K562 (cell line): ENCODE data around the gene LY6G6F. TPM values are rescaled to one million over a fixed set of nuclear protein-coding genes. Genes with fewer than 3 reads are reported as not detected.

Source experiments
- CBFB ChIP-seq: sonication (generic); formaldehyde crosslinking; IDR thresholded peaks from 2 replicates; pipeline ENCODE4 v1.4.0; 2020; ENCODE audit warnings: mild to moderate bottlenecking, missing genetic modification reagents
- MBD2 ChIP-seq: sonication (generic); IDR thresholded peaks from 2 replicates; pipeline ENCODE4 v1.6.1; 2016; ENCODE audit warnings: low read depth, borderline replicate concordance
- NR2F6 ChIP-seq: fragments of 450-650 bp; formaldehyde crosslinking; IDR thresholded peaks from 2 replicates; pipeline ENCODE4 v1.4.0; 2020; ENCODE audit warnings: mild to moderate bottlenecking
- PHF21A ChIP-seq: fragments of 450-650 bp; IDR thresholded peaks from 2 replicates; pipeline ENCODE4 v1.6.1; 2017; ENCODE audit warnings: low read depth, borderline replicate concordance
- RFX5 ChIP-seq: IDR thresholded peaks from 2 replicates; pipeline ENCODE4 v1.6.1; 2011; ENCODE audit warnings: low read depth, mild to moderate bottlenecking, improper control_type of control experiment, low read length
- SMARCA5 ChIP-seq: fragments of 450-650 bp; IDR thresholded peaks from 2 replicates; pipeline ENCODE4 v1.6.1; 2016
- TOE1 ChIP-seq, 2 experiments: fragments of 450-650 bp in 1 of 2; sonication (generic) in 1 of 2; formaldehyde crosslinking in 1 of 2; IDR thresholded peaks; 2 replicates each; pipeline versions ENCODE4 v1.7.1 to v1.8.0; 2016 to 2022; ENCODE audit warnings: borderline replicate concordance in 2 of 2, mild to moderate bottlenecking in 2 of 2, antibody characterized with exemption in 1 of 2, inconsistent platforms in 1 of 2, low read depth in 1 of 2, missing genetic modification reagents in 1 of 2, moderate library complexity in 1 of 2
- polyA plus RNA-seq, 8 experiments: library from polyadenylated mRNA; depleted of rRNA in 4 of 8; stranded (reverse) in 5 of 8; unstranded in 3 of 8; fragments of >200 nt; fragmentation: Nextera tagmentation in 2 of 8; fragmentation: Illumina TruSeq in 1 of 8; extraction: Ambion mirVana in 2 of 8; extraction: Trizol in 1 of 8; gene quantifications; 2 replicates each; pipeline versions ENCODE4 v1.2.1 to v1.2.3, GENCODE V29; 2011 to 2014; ENCODE audit warnings: inconsistent platforms in 1 of 8, missing spikeins in 1 of 8
- total RNA-seq, 7 experiments: library from RNA; depleted of rRNA in 6 of 7; stranded (reverse); fragments of >200 nt in 6 of 7; fragmentation: Illumina TruSeq in 2 of 7; extraction: Trizol in 2 of 7; gene quantifications; 2 replicates each; pipeline versions ENCODE4 v1.2.1 to v1.2.3, GENCODE V29; 2011 to 2021; ENCODE audit warnings: low replicate concordance in 1 of 7
- TF ChIP-seq, protein P1 (sequence below): fragments of 450-650 bp; formaldehyde crosslinking; IDR thresholded peaks from 2 replicates; pipeline ENCODE4 v1.4.0; 2022; ENCODE audit warnings: missing genetic modification characterization
- TF ChIP-seq, protein P2 (sequence below): fragments of 450-650 bp; IDR thresholded peaks from 2 replicates; pipeline ENCODE4 v1.6.1; 2016
- TF ChIP-seq, protein P3 (sequence below): fragments of 450-650 bp; formaldehyde crosslinking; IDR thresholded peaks from 2 replicates; pipeline ENCODE4 v1.4.0; 2020; ENCODE audit warnings: mild to moderate bottlenecking
- TF ChIP-seq, protein P4 (sequence below): fragments of 250-450 bp; sonication (Bioruptor Pico); IDR thresholded peaks from 2 replicates; pipeline ENCODE4 v1.8.0; 2022; ENCODE audit warnings: inconsistent platforms
- TF ChIP-seq, protein P5 (sequence below): fragments of 250-450 bp; sonication (Bioruptor Pico); IDR thresholded peaks from 2 replicates; pipeline ENCODE4 v1.8.0; 2021; ENCODE audit warnings: moderate library complexity, mild to moderate bottlenecking, inconsistent platforms

Gene LY6G6F
- total and polyA plus RNA-seq, 9 of the 15 experiments (the other 6 are each of a cell fraction or from before 2014, with no cell fraction given) = 0.14 to 0.50 (median 0.28) TPM; not detected in 2

DNA sequence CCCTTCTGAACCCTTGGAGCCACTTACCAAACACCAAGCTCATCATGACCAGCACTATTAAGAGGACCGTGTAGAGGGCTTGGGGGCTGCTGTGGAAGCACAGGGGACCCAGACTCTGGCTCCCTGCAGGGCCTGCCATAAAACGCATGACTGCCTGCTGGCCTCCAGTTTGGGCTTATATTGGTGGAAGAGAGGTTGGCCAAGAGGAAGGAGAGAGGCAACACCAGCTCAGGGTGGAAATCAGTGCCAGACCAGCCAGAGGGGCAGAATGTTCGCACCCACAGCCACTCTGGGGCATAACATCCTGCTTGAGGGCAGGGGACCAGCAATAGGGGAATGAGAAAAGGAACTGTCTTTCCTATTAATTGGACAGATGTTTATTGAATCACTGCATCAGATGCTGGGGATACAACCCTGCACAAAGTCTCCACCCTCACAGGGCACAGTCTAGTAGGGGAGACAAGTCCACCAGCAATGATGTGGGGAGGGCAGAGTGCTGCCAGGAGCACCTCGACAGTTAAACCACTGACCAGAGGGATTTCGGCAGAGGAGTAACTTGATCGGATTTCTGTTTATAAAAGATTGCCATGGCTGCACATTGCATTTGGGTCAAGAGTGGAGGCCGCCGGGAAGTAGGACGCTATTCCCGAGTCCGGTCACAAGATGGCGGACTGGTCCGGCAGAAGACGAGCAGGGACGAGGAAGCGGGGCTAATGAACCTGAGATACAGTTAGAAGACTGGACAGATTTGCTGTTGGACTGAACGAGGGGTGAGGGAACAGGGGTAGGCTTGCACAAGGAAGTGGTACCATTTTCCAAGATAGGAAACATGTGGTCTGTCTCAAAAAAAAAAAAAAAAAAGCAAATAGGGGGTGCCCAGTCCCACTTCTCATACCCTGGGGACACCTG lies 26.2 kb upstream of the LY6G6F start, which contains the start of gene LY6G5C (continued):
- TF ChIP-seq SMARCA5 (no peak), TOE1 (IDR thresholded peaks at IDR 0.05; ENCODE audit: borderline replicate concordance) (no peak), TOE1 (CRISPR knock-in tag; IDR thresholded peaks at IDR 0.05; ENCODE audit: borderline replicate concordance, low read depth) (no peak), PHF21A (peak; percentile 71; the same call in 1 of the 2 replicates), RFX5 (no peak), MBD2 (no peak; the same call in 1 of the 2 replicates), CBFB (no peak), NR2F6 (CRISPR knock-in tag) (no peak)
- TF ChIP-seq, protein P1, sequence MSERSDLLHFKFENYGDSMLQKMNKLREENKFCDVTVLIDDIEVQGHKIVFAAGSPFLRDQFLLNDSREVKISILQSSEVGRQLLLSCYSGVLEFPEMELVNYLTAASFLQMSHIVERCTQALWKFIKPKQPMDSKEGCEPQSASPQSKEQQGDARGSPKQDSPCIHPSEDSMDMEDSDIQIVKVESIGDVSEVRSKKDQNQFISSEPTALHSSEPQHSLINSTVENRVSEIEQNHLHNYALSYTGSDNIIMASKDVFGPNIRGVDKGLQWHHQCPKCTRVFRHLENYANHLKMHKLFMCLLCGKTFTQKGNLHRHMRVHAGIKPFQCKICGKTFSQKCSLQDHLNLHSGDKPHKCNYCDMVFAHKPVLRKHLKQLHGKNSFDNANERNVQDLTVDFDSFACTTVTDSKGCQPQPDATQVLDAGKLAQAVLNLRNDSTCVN (CRISPR knock-in tag) = no peak
- TF ChIP-seq, protein P2, sequence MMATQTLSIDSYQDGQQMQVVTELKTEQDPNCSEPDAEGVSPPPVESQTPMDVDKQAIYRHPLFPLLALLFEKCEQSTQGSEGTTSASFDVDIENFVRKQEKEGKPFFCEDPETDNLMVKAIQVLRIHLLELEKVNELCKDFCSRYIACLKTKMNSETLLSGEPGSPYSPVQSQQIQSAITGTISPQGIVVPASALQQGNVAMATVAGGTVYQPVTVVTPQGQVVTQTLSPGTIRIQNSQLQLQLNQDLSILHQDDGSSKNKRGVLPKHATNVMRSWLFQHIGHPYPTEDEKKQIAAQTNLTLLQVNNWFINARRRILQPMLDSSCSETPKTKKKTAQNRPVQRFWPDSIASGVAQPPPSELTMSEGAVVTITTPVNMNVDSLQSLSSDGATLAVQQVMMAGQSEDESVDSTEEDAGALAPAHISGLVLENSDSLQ = no peak
- TF ChIP-seq, protein P3, sequence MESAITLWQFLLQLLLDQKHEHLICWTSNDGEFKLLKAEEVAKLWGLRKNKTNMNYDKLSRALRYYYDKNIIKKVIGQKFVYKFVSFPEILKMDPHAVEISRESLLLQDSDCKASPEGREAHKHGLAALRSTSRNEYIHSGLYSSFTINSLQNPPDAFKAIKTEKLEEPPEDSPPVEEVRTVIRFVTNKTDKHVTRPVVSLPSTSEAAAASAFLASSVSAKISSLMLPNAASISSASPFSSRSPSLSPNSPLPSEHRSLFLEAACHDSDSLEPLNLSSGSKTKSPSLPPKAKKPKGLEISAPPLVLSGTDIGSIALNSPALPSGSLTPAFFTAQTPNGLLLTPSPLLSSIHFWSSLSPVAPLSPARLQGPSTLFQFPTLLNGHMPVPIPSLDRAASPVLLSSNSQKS (CRISPR knock-in tag) = no peak
- TF ChIP-seq, protein P4, sequence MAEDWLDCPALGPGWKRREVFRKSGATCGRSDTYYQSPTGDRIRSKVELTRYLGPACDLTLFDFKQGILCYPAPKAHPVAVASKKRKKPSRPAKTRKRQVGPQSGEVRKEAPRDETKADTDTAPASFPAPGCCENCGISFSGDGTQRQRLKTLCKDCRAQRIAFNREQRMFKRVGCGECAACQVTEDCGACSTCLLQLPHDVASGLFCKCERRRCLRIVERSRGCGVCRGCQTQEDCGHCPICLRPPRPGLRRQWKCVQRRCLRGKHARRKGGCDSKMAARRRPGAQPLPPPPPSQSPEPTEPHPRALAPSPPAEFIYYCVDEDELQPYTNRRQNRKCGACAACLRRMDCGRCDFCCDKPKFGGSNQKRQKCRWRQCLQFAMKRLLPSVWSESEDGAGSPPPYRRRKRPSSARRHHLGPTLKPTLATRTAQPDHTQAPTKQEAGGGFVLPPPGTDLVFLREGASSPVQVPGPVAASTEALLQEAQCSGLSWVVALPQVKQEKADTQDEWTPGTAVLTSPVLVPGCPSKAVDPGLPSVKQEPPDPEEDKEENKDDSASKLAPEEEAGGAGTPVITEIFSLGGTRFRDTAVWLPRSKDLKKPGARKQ (CRISPR knock-in tag) = no peak
- TF ChIP-seq, protein P5, sequence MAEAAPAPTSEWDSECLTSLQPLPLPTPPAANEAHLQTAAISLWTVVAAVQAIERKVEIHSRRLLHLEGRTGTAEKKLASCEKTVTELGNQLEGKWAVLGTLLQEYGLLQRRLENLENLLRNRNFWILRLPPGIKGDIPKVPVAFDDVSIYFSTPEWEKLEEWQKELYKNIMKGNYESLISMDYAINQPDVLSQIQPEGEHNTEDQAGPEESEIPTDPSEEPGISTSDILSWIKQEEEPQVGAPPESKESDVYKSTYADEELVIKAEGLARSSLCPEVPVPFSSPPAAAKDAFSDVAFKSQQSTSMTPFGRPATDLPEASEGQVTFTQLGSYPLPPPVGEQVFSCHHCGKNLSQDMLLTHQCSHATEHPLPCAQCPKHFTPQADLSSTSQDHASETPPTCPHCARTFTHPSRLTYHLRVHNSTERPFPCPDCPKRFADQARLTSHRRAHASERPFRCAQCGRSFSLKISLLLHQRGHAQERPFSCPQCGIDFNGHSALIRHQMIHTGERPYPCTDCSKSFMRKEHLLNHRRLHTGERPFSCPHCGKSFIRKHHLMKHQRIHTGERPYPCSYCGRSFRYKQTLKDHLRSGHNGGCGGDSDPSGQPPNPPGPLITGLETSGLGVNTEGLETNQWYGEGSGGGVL (CRISPR knock-in tag) = no peak
